GM21515 (cell line): ENCODE results near the gene PMCH.
"Not testable (repeated sequence)": the region's sequence is repeated elsewhere in the genome, so short reads cannot be mapped to it uniquely, and the experiment has no call there.

ENCODE experiments used
- ATAC-seq: cut with Tn5 transposase; IDR thresholded peaks from one replicate; pipeline ENCODE4 v1.9.1; 2021; ENCODE audit not compliant: unreplicated experiment

PMCH gene, protein sequence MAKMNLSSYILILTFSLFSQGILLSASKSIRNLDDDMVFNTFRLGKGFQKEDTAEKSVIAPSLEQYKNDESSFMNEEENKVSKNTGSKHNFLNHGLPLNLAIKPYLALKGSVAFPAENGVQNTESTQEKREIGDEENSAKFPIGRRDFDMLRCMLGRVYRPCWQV

DNA sequence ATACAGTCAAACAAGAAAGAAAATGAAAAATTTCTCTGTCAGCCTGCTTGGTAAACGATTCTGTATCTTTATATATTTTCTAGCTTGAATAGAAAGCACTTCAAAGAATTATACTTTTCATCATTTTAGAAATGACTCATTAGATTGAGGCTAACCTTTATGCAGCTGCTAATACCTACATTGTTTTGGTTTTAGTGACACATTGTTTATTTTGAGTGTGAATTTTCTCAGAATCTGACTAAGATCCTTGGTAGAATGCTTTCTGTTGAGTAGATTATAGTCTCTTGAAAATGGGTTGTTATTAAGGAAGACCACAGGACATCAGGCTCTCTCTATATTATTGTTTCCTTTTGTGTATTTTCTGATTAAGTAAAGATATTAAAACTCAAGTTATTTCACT, at the start of gene PMCH:
TSS of gene PMCH (minus strand) at position 45 of the 400 bp plus-strand sequence. CDS start 63 bp downstream, outside the sequence.
- ATAC-seq, result peak; percentile 74

DNA sequence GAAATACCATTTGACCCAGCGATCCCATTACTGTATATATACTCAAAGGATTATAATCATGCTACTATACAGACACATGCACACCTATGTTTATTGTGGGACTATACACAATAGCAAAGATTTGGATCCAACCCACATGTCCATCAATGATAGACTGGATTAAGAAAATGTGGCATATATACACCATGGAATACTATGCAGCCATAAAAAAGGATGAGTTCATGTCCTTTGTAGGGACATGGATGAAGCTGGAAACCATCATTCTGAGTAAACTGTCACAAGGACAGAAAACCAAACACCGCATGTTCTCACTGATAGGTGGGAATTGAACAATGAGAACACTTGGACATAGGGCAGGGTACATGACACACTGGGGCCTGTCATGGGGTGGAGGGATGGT, 43.2 kb upstream of the PMCH start:
- ATAC-seq, result not testable (repeated sequence)

DNA sequence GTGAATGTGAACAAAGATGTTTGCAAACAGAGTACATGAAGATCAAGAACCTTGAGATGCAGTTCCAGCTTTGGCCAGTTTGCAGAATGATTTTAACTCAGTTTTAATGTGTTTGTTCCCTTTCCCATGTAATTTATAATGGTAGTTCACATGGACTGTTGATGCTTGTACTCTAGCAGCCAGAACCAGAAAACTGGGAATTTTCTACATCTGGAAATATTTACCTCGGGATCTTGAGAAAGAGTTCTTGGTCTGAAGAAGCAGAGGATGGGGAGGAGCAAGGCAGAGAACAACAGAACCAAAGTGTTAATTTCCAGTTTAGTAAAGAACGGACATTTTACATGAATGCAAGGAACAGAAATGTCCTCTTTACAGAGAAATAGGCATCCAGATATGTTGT, 37.0 kb upstream of the PMCH start:
- ATAC-seq, result no peak

DNA sequence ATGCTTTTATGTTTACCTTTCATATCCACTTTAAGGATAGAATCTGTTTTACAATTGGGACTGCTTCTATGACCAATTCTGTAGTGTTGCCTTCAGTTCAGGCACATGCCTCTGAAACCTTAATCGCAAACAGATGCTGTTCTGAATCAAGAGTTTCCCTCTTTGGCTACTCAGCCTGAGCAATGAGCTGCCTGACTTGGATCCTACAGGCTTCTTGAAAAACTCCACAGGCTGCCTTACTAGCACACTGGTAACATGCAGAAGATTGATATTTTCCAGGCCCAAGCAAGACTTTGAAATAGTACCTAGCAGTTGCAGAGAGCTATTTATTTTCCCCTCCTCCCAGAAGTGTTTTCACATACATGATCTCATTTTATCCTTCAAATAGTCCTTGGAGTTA, 34.8 kb upstream of the PMCH start:
- no peak for ATAC-seq

DNA sequence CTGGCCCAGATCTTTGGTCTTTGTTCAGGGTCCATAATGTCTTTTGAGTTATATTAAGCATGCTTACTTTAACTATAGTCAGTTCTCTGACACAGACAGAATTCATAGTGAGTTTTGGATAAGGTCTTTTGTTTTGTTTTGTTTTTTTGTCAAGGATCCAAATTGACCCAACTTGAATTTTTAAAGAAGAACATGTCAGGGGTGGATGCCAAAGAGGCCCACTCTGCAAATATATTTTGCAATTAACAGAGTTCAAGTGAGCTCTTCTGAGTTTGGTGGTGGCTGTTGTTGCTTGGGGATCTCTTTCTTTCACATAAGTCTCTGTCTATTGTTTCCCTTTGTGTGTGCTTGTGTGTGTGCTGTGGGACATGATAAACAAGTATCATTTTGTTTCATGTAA, 34.4 kb upstream of the PMCH start:
- ATAC-seq, result no peak

DNA sequence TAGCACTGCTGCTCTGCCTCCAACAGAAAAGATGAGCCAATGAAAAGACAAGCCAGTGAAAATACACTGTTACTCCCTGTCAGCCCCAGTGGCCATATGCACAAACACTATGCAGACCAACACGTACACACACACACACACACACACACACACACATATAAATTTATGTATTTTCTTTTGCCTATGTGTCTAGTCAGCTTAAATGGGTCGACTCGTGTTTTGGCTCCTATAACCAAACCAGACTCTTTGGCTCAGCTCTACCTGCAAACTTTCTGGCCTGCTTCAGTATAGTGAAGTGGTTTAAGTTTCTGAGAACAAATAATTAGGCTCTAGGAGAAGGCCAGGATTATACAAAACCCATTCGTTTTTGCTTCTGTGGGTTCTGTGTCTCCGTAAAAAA, 30.3 kb upstream of the PMCH start:
- no peak for ATAC-seq

DNA sequence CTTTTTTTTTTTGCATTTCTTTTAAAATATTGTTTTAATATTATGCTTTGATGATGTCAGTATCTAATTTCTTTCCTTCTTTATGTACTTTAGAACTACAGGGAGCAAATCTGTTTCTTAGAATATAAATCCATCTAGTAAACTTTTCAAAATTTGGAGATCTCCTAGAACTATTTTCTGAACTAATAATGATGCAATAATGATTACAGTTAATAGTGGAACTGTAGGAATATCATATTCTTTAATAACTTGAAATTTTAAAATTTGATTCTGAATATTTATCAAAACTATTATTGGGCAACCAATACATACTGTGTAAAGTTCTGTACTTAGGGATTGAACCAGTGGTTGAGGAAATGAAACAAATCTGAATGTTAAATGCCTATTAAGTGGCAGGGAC, 23.1 kb upstream of the PMCH start:
- no peak for ATAC-seq

DNA sequence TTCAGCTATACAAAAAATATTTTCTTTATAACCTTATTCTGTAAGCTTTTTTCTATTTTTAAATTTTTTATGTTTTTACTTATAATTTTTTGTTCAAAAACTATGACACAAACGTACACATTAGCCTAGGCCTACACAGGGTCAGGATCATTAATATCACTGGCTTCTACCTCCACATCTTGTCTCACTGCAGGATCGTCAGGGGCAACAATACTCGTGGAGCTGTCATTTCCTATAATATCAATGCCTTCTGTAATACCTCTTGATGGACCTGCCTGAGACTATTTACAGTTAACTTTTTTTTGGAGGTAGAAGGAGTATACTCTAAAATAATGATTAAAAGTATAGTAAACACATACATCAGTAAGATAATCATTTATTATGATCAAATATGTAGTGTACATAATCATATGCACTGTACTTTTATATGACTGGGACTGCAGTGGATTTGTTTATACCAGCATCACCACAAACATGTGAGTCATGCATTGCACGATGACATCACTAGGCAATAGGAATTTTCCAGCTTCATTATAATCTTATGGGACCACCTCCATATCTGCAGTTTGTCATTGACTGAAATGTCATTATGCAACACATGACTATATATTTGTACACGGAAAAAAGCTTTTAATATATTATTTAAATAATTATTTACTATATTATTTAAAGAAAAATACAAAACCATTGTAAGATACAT, 18.5 kb upstream of the PMCH start:
- ATAC-seq, result no peak

DNA sequence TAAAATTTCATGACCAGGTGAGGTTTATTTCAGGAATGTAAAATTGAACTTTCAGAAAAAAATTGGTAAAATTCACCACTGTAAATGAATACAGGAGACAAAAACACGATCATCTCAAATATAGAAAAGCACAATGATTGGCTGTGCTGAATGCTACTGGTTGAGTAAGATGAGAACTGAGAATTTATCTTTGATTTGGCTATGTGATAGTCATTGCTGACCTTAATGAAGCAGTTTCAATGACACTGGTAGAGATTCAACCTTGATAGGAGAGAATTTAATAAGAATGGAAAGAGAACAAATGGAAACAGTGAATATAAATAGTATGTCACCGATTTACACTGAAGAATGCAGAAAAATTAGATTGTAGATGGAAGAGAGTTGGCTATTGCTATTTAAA, 6.4 kb upstream of the PMCH start:
- no peak for ATAC-seq

DNA sequence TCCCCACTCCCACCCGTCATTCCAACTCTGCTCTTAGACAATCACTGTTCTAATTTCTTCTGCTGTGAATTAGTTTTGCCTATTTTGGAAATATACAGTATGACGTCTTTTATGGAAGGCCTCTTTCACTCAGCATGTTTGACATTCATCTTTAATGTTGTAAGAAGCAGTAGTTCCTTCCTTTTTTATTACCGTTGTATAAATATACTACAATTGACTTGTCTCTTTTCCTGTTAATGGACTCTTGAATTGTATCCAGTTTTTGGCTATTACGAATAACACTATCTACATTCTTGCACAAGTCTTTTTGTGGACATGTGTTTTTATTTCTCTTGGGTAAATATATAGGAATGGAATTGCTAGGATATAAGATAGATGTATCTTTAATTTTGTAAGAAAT, 4.9 kb upstream of the PMCH start:
- no peak for ATAC-seq

DNA sequence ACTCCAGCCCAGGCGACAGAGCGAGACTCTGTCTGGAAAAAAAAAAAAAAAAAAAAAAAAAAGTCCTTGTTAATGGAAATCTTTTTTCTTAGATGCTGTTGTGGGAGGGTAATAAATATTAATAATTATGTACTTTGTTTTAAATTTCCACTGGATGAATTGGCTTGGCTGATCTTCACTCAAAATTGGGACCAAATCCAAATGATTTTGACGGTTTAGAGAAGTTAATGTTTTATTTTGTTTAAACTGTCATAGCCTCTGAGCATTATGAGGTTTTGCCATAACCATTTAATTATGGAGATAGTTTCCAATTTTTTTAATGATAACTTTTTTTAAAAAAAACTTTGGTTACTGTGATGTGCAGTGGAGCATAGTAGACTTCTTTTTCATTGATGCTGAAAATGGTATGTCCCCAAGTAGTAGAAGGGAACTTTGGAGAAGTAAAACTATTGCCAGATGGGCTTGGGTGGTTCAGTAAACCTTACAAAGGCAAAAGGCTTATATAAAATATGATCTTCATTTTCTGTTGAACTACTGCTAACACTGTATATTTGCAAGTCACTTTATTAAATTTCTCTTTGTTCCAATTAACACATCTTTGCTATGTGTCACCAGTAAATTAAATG, 3.9 kb upstream of the PMCH start:
- ATAC-seq, result no peak

DNA sequence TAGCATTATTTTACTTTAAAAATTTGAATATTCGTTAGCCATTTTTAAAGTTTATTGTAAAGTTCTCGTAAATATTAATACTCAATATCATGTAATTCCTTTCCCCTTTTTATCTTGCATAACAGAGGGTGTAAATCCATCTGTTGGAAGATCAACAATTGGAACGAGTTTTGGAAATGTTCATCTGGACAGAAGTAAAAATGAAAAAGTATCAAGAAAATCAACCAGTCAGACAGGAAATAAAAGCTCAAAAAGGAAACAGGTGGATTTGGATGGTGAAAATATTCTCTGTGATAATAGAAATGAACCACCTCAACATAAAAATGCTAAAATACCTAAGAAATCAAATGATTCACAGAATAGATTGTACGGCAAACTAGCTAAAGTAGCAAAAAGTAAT, 1.8 kb downstream of the PMCH start:
- ATAC-seq, result no peak

DNA sequence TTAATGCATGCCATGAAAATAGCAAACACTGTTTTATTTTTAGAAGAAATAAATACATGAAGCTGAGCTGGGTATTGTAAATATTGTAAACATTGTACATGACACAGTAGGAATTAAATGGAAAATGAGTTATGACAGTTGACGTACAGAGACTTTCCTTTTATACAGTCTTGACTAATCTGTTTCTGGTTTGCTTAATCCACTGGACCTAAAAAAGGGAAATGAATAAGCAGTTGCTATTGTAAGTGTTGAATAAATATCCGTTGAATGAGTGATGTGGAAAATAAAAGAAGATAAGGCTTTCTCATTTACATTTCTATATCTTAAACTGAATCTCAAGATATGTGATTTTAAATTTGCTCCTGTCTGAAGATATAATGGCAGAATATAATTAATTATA, 15.0 kb downstream of the PMCH start:
- ATAC-seq, result no peak

DNA sequence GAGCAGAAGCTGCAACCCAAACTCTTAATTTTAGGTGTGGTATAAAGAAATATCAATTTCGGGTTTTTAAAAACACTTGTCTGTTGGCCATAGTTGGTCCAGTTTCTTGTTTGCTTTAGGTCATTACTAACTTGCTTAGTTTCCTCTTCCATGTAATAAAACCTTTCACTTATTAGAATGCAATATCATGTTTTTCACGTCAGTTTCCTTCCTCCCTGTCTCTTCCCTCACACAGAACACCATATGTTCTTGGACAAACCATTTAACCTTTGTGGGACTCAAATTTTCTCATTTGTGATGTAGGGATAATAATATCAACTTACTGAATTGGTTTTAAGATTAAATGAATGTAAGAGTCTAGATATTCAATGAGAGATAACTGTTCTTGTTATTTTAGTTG, 22.9 kb downstream of the PMCH start:
- ATAC-seq, result no peak

DNA sequence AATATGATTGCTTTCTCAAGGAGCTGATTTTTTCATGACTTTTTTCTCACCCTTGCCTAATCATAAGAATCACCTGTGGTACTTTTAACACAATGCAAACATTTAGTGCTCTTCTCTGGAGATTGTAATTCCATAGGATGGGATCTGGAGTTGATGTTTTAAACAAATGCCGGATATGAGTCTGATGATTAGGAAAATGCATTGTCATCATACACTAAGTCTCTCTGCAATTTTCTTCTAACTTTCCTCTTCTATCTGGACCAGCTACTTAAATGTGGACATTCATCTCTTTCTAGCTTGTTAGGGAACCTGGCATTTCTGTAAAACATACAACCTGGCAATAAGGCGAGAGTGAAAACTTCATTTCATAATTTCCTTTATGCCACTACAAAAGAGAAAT, 23.5 kb downstream of the PMCH start:
- no peak for ATAC-seq

DNA sequence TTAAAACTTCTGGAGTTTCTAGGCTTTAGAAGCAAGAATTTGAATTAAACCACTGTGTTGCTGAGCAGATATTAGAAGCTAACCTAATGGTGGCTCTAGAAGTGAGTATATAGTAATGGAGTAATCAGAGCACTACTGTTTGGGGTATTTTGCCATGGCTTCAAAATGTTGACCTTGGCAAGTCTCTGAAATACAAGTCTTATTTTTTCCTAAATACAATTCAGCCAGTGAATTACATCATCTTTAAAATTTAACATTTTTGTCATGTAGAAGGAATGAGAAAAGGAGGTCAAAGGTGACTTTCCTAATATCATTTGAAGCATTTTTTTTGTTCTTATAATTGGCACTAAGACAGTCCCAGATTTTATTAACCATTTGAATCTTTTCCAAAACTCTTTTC, 25.2 kb downstream of the PMCH start:
- no peak for ATAC-seq

DNA sequence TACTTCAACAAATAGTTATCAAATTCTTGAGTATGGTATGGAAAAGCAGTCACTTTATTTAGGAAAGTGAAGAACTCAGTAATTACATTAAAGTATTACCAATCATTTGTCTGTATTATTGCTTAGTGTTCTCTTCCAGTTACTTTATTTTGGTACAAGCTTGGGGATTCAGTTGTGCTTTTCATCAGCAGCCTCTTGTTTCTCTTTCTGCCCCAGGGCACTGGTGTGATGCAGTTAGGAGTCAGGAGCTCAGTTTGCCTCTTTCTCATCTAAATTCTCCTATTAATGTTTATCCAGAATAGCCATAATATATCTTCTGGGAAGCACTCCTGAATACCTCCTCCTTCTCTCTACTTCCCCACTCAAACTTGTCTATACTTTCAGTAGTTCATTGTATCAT, 25.7 kb downstream of the PMCH start:
- no peak for ATAC-seq

DNA sequence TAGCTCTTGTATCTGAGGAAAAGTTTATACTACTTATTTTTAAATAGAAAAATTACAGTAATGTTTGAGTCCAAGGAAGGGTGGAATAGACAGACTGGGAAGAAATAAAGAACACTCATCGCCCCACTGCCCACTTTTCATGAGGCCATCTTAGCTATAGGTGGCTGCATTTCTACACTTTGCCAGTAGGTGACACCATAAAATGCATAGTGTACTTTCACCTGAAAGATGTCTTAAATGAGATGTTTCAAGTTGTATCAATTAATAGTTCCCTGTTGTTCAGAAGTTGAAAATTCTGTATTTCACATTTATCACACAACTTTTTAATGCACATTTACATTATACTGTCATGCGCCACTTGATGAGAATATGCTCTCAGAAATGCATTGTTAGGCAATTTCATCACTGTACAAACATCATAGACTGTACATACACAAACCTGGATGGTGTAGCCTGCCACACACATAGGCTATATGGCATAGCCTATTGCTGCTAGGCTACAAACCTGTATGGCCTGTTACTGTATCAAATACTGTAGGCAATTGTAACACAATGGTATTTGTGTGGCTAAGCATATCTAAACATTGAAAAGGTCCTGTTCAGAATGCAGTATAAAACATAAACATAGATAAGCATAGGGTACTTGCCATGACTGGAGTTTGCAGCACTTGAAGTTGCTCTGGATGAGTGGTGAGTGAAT, 27.6 kb downstream of the PMCH start:
- ATAC-seq, result no peak

DNA sequence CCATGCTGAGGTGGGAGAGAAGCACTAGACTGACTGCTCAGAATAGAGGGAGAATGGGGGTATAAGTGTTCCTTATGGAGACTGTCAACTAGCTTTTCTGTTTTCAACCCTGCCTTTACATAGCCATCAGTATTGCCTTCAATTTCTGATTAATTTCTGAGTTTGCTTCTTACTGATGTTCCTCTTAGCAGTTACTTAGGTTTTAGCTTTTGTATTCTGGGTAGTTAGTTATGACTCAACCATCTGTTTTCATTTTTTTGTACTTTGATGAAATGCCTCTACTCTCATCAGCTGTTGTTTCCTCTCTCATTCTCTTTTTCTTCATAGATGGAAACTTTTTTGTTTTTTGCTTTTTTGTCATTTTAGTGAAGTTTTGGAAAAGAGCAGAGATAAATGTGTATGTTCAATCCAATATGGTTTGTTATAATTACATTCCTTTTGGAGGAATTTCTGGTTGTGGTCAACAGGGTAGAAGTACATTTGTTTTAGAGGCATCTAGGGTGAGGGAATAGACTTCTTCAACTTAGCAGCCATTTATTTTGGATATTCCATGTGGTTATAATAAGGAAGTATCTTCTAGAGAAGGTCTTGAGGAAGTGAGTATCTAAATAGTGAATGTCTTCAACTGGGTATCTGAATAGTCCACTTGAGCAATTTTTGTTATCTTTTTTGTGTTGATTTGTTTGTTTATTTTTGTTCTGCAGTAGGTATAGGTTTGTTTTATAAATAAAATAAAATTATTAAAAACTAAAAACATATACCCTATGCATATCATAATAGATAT, 29.6 kb downstream of the PMCH start:
- ATAC-seq, result peak; percentile 60

DNA sequence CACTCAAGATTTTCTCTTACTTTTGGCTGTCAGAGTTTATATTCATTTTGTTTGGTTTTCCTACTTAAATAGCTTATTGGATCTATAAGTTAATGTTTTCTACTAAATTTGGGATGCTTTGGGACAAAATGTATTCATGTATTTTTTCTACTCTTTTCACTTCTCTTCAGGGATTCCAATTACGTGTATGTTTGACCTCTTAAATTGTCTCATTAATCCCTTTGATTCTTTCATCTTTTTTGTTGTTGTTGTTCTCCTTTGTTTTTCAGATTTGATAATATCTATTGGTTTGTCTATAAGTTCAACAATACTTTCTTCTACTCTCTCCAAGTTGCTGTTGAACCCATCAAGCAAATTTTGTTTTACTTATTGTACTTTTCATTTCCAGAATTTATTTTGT, 34.2 kb downstream of the PMCH start:
- ATAC-seq, result no peak

DNA sequence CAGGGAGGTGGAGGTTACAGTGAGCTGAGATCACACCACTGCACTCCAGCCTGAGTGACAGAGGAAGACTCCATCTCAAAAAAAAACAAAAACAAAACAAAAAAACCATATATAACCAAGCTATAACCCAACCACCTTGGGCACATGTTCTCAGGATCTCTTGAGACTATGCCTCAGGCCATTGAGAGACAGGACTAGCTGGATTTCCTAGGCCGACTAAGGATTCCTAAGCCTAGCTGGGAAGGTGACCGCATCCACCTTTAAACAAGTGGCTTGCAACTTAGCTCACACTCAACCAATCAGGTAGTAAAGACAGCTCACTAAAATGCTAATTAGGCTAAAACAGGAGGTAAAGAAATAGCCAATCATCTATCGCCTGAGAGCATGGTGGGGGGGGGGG, 42.4 kb downstream of the PMCH start:
- not testable (repeated sequence) for ATAC-seq
